Uterus (tissue), 4 donors: ENCODE data around the gene SLC39A2. TPM values are rescaled to one million over a fixed set of nuclear protein-coding genes. Genes with fewer than 3 reads are reported as not detected.

Source experiments
- DNase-seq, 2 donors: peaks; one replicate each; pipeline ENCODE4 v3.0.0-alpha.2; 2019 to 2020
- H3K27ac ChIP-seq, 2 donors: fragments of 200-600 bp; sonication (generic); 1 replicate in 1 of 2; 2 replicates in 1 of 2; pipeline ENCODE4 v1.5.1; 2016 to 2018
- H3K27me3 ChIP-seq, 2 donors: fragments of 200-600 bp; sonication (generic); one replicate each; pipeline ENCODE4 v1.5.1; 2018 to 2019; ENCODE audit warnings: control low read depth in 1 of 2
- H3K36me3 ChIP-seq, 2 donors: fragments of 200-600 bp; sonication (generic); one replicate each; pipeline ENCODE4 v1.5.1; 2019; ENCODE audit warnings: control low read depth in 1 of 2
- H3K4me1 ChIP-seq, 2 donors: fragments of 200-600 bp; sonication (generic); one replicate each; pipeline ENCODE4 v1.5.1; 2018 to 2019; ENCODE audit warnings: control low read depth in 1 of 2
- H3K4me3 ChIP-seq, 2 donors: fragments of 200-600 bp; sonication (generic); 1 replicate in 1 of 2; 2 replicates in 1 of 2; pipeline ENCODE4 v1.5.1; 2018 to 2019; ENCODE audit warnings: mild to moderate bottlenecking in 1 of 2
- H3K9me3 ChIP-seq, 2 donors: fragments of 200-600 bp; sonication (generic); one replicate each; pipeline ENCODE4 v1.5.1; 2019; ENCODE audit warnings: control low read depth in 1 of 2
- POLR2A ChIP-seq, 2 donors: fragments of 450-650 bp; IDR thresholded peaks; one replicate each; pipeline ENCODE4 v1.6.1; 2016; ENCODE audit warnings: antibody characterized with exemption in 2 of 2, mild to moderate bottlenecking in 1 of 2, moderate library complexity in 1 of 2
- intact Hi-C: fragments of 100-400 bp; cut with DNase I; formaldehyde crosslinking; loops from one replicate; pipeline ENCODE4 v1.15.1; 2023; ENCODE audit warnings: low total_unique reads
- total RNA-seq, 4 donors: library from RNA; depleted of rRNA in 3 of 4; stranded (reverse); fragments of >200 nt in 3 of 4; gene quantifications; one replicate each; pipeline versions ENCODE4 v1.1.0 to v1.2.4, GENCODE V29; 2014 to 2023
- TF ChIP-seq, protein P1 (sequence below), 4 experiments: fragments of 200-600 bp in 2 of 4; fragments of 450-650 bp in 2 of 4; sonication (generic) in 2 of 4; IDR thresholded peaks; one replicate each; pipeline ENCODE4 v1.5.1; 2016 to 2019; ENCODE audit warnings: antibody characterized with exemption in 4 of 4, mild to moderate bottlenecking in 2 of 4, moderate library complexity in 1 of 4
- donor health status: DM: yes; HTN: yes; CAD: no.

The SLC39A2 gene
- total RNA-seq, 4 donors from 2014 or later = 0.52 to 0.97 TPM; not detected in 2

DNA sequence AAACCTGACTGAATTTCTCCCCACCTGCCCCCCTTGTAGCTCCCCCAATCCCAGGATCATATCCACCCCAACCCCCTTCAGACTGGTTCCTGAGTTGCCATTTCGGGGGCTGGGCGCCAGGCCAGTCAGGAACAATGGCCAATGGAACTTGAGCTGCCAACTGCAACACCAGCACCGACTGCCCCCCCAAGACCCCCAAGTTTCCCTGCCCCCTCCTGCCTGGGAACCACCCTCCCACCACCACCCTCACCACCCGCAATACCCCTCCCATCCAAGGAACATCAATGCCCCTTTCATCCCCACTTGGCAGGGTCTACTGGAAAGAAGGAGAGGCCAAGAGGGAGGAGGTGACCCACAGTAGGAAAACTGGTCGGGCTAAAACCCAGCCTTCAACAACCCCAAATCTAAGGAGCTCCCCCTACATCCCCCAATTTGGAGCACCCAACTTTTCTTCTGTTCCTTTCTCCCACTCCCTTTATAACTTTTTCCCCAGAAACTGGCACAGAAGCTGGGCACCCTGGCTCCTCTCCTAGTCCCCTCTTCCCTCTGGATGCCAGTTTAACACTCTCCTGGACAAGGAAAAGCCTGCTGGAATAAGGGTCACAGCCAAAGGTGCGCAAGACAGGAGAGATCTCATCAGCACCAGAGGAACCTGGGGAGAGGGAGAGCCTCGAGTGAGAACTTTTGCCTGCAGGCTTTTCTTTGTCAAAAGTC, 27.3 kb downstream of the SLC39A2 start:
- no peaks in the 10 kb centered on the region for H3K9me3 ChIP-seq
- TF ChIP-seq POLR2A (IDR thresholded peaks at IDR 0.05) = no peak
- TF ChIP-seq, protein P1, sequence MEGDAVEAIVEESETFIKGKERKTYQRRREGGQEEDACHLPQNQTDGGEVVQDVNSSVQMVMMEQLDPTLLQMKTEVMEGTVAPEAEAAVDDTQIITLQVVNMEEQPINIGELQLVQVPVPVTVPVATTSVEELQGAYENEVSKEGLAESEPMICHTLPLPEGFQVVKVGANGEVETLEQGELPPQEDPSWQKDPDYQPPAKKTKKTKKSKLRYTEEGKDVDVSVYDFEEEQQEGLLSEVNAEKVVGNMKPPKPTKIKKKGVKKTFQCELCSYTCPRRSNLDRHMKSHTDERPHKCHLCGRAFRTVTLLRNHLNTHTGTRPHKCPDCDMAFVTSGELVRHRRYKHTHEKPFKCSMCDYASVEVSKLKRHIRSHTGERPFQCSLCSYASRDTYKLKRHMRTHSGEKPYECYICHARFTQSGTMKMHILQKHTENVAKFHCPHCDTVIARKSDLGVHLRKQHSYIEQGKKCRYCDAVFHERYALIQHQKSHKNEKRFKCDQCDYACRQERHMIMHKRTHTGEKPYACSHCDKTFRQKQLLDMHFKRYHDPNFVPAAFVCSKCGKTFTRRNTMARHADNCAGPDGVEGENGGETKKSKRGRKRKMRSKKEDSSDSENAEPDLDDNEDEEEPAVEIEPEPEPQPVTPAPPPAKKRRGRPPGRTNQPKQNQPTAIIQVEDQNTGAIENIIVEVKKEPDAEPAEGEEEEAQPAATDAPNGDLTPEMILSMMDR (IDR thresholded peaks at IDR 0.05) = no peak
- peak overlapping the region; percentile 99 for H3K27ac ChIP-seq
- H3K27me3 ChIP-seq = no peaks in the 10 kb centered on the region
- DNase-seq = peak in 1 of 2 donors; percentile 39
- peak overlapping the region; percentile 84 to 96 for H3K4me3 ChIP-seq
- no peaks in the 10 kb centered on the region for H3K36me3 ChIP-seq
- H3K4me1 ChIP-seq = peaks cover 5 to 12% of the 10 kb centered on the region in 2 donors
- intact Hi-C loops = no loop called here

GRCh38 chr14:21026988-21027315, 27.9 kb downstream of the SLC39A2 start:
- Histone ChIP-seq H3K27me3 (no peaks in the 10 kb centered on the region), H3K27ac (peak overlapping the region; percentile 99), H3K4me1 (peaks cover 5 to 12% of the 10 kb centered on the region in 2 donors), H3K36me3 (no peaks in the 10 kb centered on the region), H3K9me3 (no peaks in the 10 kb centered on the region), H3K4me3 (no peak overlapping the region)
- no peak for TF ChIP-seq POLR2A (IDR thresholded peaks at IDR 0.05)
- TF ChIP-seq, protein P1 (IDR thresholded peaks at IDR 0.05) = no peak
- DNase-seq = peak; percentile 75
- intact Hi-C loops = no loop called here

DNA sequence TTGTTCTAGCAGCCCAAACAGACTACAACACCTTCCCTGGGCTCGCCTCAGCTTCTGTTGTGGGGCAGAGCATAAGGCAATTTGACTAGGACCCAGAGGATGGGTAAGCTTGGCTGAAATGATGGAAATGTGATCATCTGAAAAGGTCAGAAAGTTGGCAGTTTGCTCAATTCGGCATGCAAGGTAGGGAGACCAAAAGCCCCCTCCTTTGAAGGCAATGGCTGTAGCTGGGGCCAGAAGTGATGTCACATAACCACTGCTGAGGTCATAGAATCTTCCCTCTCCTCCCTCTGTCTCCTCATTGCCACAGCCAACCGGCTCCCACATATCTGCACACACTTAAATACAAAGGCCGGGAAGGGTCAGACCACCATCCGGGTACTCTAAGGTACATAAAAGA, 30.8 kb downstream of the SLC39A2 start, which contains the start of gene TPPP2:
Gene TPPP2, plus strand, starts transcription at position 301 of the 400 bp plus-strand sequence. CDS start 365 bp downstream, outside the sequence.
- peak within 1 kb of the TSS in 1 of 2 donors; percentile 49 for H3K27ac ChIP-seq
- no peaks in the 10 kb centered on the region for H3K9me3 ChIP-seq
- TF ChIP-seq POLR2A (IDR thresholded peaks at IDR 0.05) = no peak
- TF ChIP-seq, protein P1 (IDR thresholded peaks at IDR 0.05) = no peak
- intact Hi-C loops = no loop called here
- no peak within 1 kb of the TSS for H3K4me3 ChIP-seq
- H3K4me1 ChIP-seq = peaks cover 5 to 12% of the 10 kb centered on the region in 2 donors
- H3K27me3 ChIP-seq = no peaks in the 10 kb centered on the region
- no peaks in the 10 kb centered on the region for H3K36me3 ChIP-seq
- DNase-seq = no peak

DNA sequence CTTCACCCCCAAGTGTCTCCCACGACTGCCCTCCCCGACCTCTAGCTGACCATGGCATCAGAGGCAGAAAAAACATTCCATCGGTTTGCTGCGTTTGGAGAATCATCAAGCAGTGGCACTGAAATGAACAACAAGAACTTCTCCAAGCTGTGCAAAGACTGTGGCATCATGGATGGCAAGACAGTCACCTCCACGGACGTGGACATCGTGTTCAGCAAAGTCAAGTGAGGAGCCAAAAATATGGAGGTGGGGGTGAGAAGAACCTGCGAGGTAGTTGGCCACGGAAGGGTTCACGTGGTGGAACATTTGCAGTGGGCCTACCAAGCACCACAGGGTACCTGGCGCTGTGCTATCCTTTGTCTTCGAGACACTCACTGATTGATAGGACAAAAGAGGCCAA, 31.4 kb downstream of the SLC39A2 start:
- DNase-seq = no peak
- H3K27me3 ChIP-seq = no peaks in the 10 kb centered on the region
- no peak overlapping the region for H3K4me3 ChIP-seq
- H3K36me3 ChIP-seq = no peaks in the 10 kb centered on the region
- intact Hi-C loops = no loop called here
- H3K27ac ChIP-seq = no peak overlapping the region
- no peaks in the 10 kb centered on the region for H3K9me3 ChIP-seq
- H3K4me1 ChIP-seq = peaks cover 5 to 12% of the 10 kb centered on the region in 2 donors
- TF ChIP-seq POLR2A (IDR thresholded peaks at IDR 0.05) = no peak
- TF ChIP-seq, protein P1 (IDR thresholded peaks at IDR 0.05) = no peak

DNA sequence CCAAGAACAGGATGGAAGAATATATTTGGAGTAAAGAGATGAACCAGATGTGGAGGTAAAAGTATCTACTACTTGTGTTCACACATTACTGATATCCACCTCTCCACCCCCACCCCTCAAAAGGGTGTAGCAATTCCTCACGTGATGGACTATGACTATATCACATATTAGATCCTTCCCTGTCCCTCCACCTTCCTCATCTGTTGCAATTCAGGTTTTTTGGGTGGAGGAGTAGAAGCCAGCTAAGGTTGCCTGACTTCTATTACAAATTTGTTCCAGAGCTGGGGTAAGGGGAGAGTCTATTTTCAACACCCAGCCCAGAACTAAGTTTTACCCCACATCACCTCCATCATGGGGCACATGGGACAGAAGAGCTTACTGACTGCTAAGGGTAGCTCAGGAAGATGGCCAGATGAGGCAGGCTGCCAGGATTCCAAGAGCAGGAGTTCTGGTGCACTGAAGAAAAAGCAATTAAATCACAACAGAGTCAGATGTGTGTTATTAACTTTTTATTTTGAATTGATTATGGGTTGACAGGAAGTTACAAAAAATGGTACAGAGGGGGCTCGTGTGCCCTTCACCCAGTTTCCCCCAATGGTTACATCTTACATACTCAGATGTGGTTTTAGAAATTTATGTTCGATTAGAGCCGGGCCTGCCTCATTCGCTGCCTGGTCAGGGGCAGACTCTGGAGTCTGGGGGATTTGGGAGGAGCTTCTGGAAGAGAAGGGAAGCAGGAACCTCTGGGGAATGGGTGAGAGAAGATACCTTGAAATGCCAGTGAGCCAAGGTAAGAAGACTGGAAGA, 33.4 kb downstream of the SLC39A2 start:
- H3K27me3 ChIP-seq = no peaks in the 10 kb centered on the region
- DNase-seq = no peak
- H3K9me3 ChIP-seq = no peaks in the 10 kb centered on the region
- TF ChIP-seq POLR2A (IDR thresholded peaks at IDR 0.05) = no peak
- TF ChIP-seq, protein P1 (IDR thresholded peaks at IDR 0.05) = no peak
- intact Hi-C loops = no loop called here
- H3K36me3 ChIP-seq = no peaks in the 10 kb centered on the region
- no peaks in the 10 kb centered on the region for H3K4me1 ChIP-seq
- H3K27ac ChIP-seq = peak overlapping the region; percentile 44 to 49
- H3K4me3 ChIP-seq = no peak overlapping the region
